Transverse colon (tissue), 4 donors: ENCODE data around the gene RAB3GAP2. TPM values are rescaled to one million over a fixed set of nuclear protein-coding genes. Genes with fewer than 3 reads are reported as not detected.
"Not testable (repeated sequence)": the region's sequence is repeated elsewhere in the genome, so short reads cannot be mapped to it uniquely, and the experiment has no call there.

Experiments
- DNase-seq: peaks from one replicate; pipeline ENCODE4 v3.0.0-alpha.2; 2019
- H3K27ac ChIP-seq, 4 donors: fragments of 200-600 bp; sonication (generic); 2 replicates each; pipeline ENCODE4 v1.5.1; 2016 to 2018; ENCODE audit warnings: inconsistent platforms in 4 of 4
- H3K27me3 ChIP-seq: fragments of 200-600 bp; sonication (generic); 2 replicates; pipeline ENCODE4 v1.5.1; 2017; ENCODE audit warnings: inconsistent platforms
- H3K36me3 ChIP-seq, 4 donors: fragments of 200-600 bp; sonication (generic); 2 replicates each; pipeline ENCODE4 v1.5.1; 2017 to 2019; ENCODE audit warnings: inconsistent platforms in 4 of 4
- H3K4me1 ChIP-seq, 4 donors: fragments of 200-600 bp; sonication (generic); 2 replicates each; pipeline ENCODE4 v1.5.1; 2017 to 2020; ENCODE audit warnings: inconsistent platforms in 4 of 4
- H3K4me3 ChIP-seq, 4 donors: fragments of 200-600 bp; sonication (generic); 1 replicate in 1 of 4; 2 replicates in 3 of 4; pipeline versions ENCODE4 v1.5.1 to v1.6.1; 2017 to 2019; ENCODE audit warnings: inconsistent platforms in 4 of 4
- H3K9me3 ChIP-seq, 2 donors: fragments of 200-600 bp; sonication (generic); 2 replicates each; pipeline ENCODE4 v1.5.1; 2017 to 2019; ENCODE audit warnings: inconsistent platforms in 2 of 2
- EP300 ChIP-seq: sonication (generic); formaldehyde crosslinking; IDR thresholded peaks from one replicate; pipeline ENCODE4 v1.6.1; 2017; ENCODE audit warnings: antibody characterized with exemption, low read depth
- POLR2A ChIP-seq: fragments of 450-650 bp; IDR thresholded peaks from one replicate; pipeline ENCODE4 v1.6.1; 2016; ENCODE audit warnings: antibody characterized with exemption, mild to moderate bottlenecking, moderate library complexity
- POLR2AphosphoS5 ChIP-seq, 3 donors: sonication (generic); formaldehyde crosslinking; IDR thresholded peaks; one replicate each; pipeline ENCODE4 v1.6.1; 2016; ENCODE audit warnings: antibody characterized with exemption in 3 of 3
- WGBS, 2 donors: methylation state at CpG; one replicate each; pipeline ENCODE4 v1.1.5; 2018; ENCODE audit warnings: low coverage in 1 of 2; 5-methylcytosine and 5-hydroxymethylcytosine counted together
- in situ Hi-C, 4 donors: fragments of 200-750 bp; cut with MboI; loops; one replicate each; pipeline versions ENCODE4 v1.15.0 to v1.15.1; 2017; ENCODE audit warnings: low sequenced_read_pairs in 3 of 4, low pct_ligation_motif_present in 1 of 4, low pct_unique_long_range_greater_than_20kb in 1 of 4
- intact Hi-C: fragments of 100-400 bp; cut with DNase I; formaldehyde crosslinking; loops from one replicate; pipeline ENCODE4 v1.15.1; 2023; ENCODE audit warnings: low total_unique reads
- total RNA-seq, 4 donors: library from RNA; depleted of rRNA; stranded (reverse); fragments of >200 nt; gene quantifications; one replicate each; pipeline ENCODE4 v1.1.0, GENCODE V29; 2016
- TF ChIP-seq, protein P1 (sequence below), 5 experiments: fragments of 200-600 bp in 3 of 5; fragments of 450-650 bp in 2 of 5; sonication (generic) in 3 of 5; IDR thresholded peaks; 1 replicate in 2 of 5; 2 replicates in 3 of 5; pipeline ENCODE4 v1.5.1; 2016 to 2017; ENCODE audit warnings: antibody characterized with exemption in 5 of 5, inconsistent platforms in 3 of 5, mild to moderate bottlenecking in 2 of 5, moderate library complexity in 1 of 5

Gene RAB3GAP2
- total RNA-seq, 4 donors from 2014 or later: 17.6 to 28.1 (median 23.9) TPM

DNA sequence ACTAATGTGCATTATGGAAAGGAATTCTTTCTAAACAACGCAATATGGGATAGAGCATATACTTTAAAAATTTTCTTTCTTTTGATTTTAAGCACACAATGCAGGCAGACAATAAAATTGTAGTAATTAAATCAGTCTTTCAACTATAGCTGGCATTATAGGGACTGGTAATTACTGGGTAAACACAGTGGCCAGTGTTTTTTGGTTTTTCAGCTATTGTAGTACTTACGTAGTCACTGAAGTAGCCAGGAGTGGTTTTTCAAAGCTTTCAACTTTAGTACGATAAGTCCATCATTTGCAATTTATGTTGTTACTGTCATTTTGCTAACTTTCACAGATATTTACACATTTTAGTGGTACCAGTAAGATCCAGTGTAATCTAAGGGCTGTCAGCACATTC lies 50.6 kb downstream of the RAB3GAP2 start:
- Histone ChIP-seq H3K4me3 (no peak overlapping the region), H3K27ac (no peak overlapping the region), H3K4me1 (peaks cover 0 to 20% (median 0%) of the 10 kb centered on the region in 4 donors), H3K36me3 (no peaks in the 10 kb centered on the region), H3K9me3 (no peaks in the 10 kb centered on the region), H3K27me3 (no peaks in the 10 kb centered on the region)
- in situ Hi-C loops (no loop called here), intact Hi-C loops (no loop called here)
- no peak for DNase-seq
- whole genome bisulfite sequencing, 2 donors: 50 to 63% methylated on average over 3 of the region's 3 CpGs
- TF ChIP-seq POLR2A (no peak), EP300 (no peak), POLR2AphosphoS5 (IDR thresholded peaks at IDR 0.05) (no peak)
- TF ChIP-seq, protein P1, sequence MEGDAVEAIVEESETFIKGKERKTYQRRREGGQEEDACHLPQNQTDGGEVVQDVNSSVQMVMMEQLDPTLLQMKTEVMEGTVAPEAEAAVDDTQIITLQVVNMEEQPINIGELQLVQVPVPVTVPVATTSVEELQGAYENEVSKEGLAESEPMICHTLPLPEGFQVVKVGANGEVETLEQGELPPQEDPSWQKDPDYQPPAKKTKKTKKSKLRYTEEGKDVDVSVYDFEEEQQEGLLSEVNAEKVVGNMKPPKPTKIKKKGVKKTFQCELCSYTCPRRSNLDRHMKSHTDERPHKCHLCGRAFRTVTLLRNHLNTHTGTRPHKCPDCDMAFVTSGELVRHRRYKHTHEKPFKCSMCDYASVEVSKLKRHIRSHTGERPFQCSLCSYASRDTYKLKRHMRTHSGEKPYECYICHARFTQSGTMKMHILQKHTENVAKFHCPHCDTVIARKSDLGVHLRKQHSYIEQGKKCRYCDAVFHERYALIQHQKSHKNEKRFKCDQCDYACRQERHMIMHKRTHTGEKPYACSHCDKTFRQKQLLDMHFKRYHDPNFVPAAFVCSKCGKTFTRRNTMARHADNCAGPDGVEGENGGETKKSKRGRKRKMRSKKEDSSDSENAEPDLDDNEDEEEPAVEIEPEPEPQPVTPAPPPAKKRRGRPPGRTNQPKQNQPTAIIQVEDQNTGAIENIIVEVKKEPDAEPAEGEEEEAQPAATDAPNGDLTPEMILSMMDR (IDR thresholded peaks at IDR 0.05): no peak

DNA sequence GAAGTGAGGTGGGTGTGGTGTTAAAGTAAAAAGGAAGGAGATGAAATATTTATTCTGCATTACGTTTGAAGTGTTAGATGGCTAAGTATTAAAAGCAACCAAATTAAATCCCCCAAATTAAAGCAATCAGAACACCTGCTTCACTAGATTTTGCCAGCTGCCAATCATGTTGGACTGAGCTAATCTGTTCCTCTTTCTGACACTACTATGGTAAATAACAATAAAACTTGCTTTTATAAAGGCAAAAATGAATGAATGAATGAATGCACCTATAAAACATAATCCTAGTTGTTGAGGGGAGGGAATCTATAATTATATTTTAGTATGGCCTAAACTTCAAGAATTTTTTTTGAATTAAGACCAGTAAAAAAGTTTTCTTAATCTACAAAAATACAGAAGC lies 51.0 kb downstream of the RAB3GAP2 start:
- H3K27ac ChIP-seq: no peak overlapping the region
- peaks cover 0 to 20% (median 0%) of the 10 kb centered on the region in 4 donors for H3K4me1 ChIP-seq
- in situ Hi-C loops (no loop called here), intact Hi-C loops (no loop called here)
- no peaks in the 10 kb centered on the region for H3K27me3 ChIP-seq
- TF ChIP-seq POLR2A (no peak), POLR2AphosphoS5 (IDR thresholded peaks at IDR 0.05) (no peak), EP300 (no peak)
- TF ChIP-seq, protein P1 (IDR thresholded peaks at IDR 0.05): no peak
- H3K4me3 ChIP-seq: no peak overlapping the region
- H3K9me3 ChIP-seq: no peaks in the 10 kb centered on the region
- no peak for DNase-seq
- no peaks in the 10 kb centered on the region for H3K36me3 ChIP-seq
- 67 to 77% methylated on average over 1 of the region's 1 CpG for WGBS, 2 donors

DNA sequence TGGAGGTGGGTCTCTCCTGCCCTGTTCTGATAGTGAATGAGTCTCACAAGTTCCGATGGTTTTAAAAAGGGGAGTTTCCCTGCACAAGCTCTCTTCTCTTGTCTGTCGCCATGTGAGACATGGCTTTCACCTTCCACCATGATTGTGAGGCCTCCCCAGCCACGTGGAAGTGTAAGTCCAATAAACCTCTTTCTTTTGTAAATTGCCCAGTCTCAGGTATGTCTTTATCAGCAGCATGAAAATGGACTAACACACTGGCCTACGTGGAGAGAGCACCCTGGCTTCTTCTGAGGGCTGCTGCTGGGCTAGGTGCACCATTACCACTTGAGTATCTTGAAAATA lies 51.6 kb downstream of the RAB3GAP2 start:
- peaks cover 0 to 22% (median 0%) of the 10 kb centered on the region in 4 donors for H3K4me1 ChIP-seq
- DNase-seq, H3K27me3 ChIP-seq, H3K9me3 ChIP-seq, H3K36me3 ChIP-seq, in situ Hi-C loops, intact Hi-C loops, H3K27ac ChIP-seq, H3K4me3 ChIP-seq: not testable (repeated sequence)
- 83% methylated on average over 4 of the region's 4 CpGs; no CpG with 5 or more reads in 1 of the 2 donors for WGBS, 2 donors

DNA sequence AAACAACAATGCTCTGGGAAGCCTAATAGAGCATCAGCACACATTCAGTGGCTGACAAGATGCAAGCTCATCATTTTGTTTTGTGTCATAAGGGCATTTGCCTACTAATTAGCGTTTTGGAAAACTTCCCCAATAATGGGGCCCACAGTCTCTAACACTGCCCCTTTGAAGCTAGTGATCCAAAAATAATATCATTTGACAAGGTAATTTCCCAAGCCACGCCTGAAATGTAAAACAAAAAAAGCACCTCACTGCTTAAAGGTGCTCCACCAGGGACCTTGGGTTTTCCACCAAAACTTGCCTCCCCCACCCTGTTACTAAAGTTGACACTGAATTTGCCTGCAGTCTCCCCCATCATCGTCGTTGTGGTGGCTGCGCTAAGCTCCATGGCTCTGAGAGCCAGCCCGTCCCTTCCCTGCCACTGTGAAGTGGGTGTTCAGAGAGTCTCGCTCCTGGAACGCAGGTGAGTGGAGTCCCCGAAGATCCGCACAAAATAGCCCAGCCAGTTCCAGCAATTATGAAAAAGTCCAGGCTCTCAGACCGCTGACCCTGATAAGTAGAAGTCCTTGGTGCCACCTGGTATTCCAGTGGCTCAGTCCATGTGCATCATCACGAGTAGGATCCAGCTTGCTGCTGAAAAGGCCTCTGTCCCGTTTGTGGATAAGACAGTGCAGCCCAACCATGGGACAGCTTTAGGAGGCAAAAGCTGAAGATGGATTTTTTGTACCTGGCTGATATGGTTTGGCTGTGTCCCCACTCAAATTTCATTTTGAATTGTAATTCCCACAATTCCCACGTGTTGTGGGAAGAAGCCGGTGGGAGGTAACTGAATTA lies 52.2 kb downstream of the RAB3GAP2 start:
- H3K27ac ChIP-seq: no peak overlapping the region
- in situ Hi-C loops: no loop called here
- peaks cover 0 to 22% (median 0%) of the 10 kb centered on the region in 4 donors for H3K4me1 ChIP-seq
- no peaks in the 10 kb centered on the region for H3K36me3 ChIP-seq
- H3K4me3 ChIP-seq: no peak overlapping the region
- no peak for TF ChIP-seq EP300
- intact Hi-C loops: no loop called here
- H3K9me3 ChIP-seq: no peaks in the 10 kb centered on the region
- WGBS, 2 donors: 88% methylated on average over 6 to 15 of the region's 15 CpGs
- no peak for DNase-seq
- H3K27me3 ChIP-seq: no peaks in the 10 kb centered on the region

- Histone ChIP-seq H3K9me3 (no peaks in the 10 kb centered on the region), H3K27ac (no peak overlapping the region), H3K4me1 (peaks cover 0 to 22% (median 0%) of the 10 kb centered on the region in 4 donors), H3K27me3 (no peaks in the 10 kb centered on the region), H3K4me3 (no peak overlapping the region), H3K36me3 (no peaks in the 10 kb centered on the region)
- TF ChIP-seq, protein P1 (IDR thresholded peaks at IDR 0.05): no peak
- TF ChIP-seq POLR2A (no peak), EP300 (no peak), POLR2AphosphoS5 (IDR thresholded peaks at IDR 0.05) (no peak)
- intact Hi-C loops: no loop called here
- no peak for DNase-seq
- in situ Hi-C loops: no loop called here
Observed at GRCh38 chr1:220219136-220219442, 53.2 kb downstream of the RAB3GAP2 start.
